GM12891 (cell line): ENCODE measurements around the gene SUMO3.

Experiments
- DNase-seq: peaks from one replicate; pipeline ENCODE4 v3.0.0; 2011; ENCODE audit warnings: low spot score; ENCODE audit not compliant: insufficient read length
- FAIRE-seq: peaks from 2 replicates; lab custom pipeline; 2011; peaks lifted over from hg19 to GRCh38; lab: Jason Lieb, UNC
- PAX5 ChIP-seq: IDR thresholded peaks from 2 replicates; pipeline ENCODE4 v1.6.1; 2011; ENCODE audit warnings: low read length, moderate library complexity, mild to moderate bottlenecking; ENCODE audit not compliant: insufficient read depth, severe bottlenecking
- POLR2A ChIP-seq: IDR thresholded peaks from 2 replicates; pipeline ENCODE4 v1.6.1; 2011; ENCODE audit warnings: low read depth, low read length, control low read depth
- POLR2AphosphoS5 ChIP-seq: IDR thresholded peaks from 2 replicates; pipeline ENCODE4 v1.6.1; 2011; ENCODE audit warnings: low read depth, low read length, control low read depth
- POU2F2 ChIP-seq: IDR thresholded peaks from 2 replicates; pipeline ENCODE4 v1.6.1; 2011; ENCODE audit warnings: low read depth, mild to moderate bottlenecking, control low read depth, low read length, moderate library complexity
- SPI1 ChIP-seq: IDR thresholded peaks from 2 replicates; pipeline ENCODE4 v1.6.1; 2011; ENCODE audit warnings: low read depth, low read length, control low read depth
- TAF1 ChIP-seq: IDR thresholded peaks from 2 replicates; pipeline ENCODE4 v1.6.1; 2011; ENCODE audit warnings: low read depth, low read length, control low read depth

The SUMO3 gene

GRCh38 chr21:44783020-44783696, 34.7 kb downstream of the SUMO3 start:
- DNase-seq (no peak), FAIRE-seq (no peak)
- TF ChIP-seq TAF1 (no peak), SPI1 (no peak), POU2F2 (no peak)

GRCh38 chr21:44780767-44781459, 36.9 kb downstream of the SUMO3 start:
- FAIRE-seq (no peak), DNase-seq (no peak)
- TF ChIP-seq POU2F2 (no peak), PAX5 (no peak), SPI1 (no peak), POLR2AphosphoS5 (no peak), POLR2A (no peak), TAF1 (no peak)

GRCh38 chr21:44780137-44780502, 37.7 kb downstream of the SUMO3 start:
- FAIRE-seq, result no peak
- no peak for TF ChIP-seq TAF1
- TF ChIP-seq SPI1, result no peak
- TF ChIP-seq POLR2AphosphoS5, result no peak
- no peak for TF ChIP-seq PAX5

DNA sequence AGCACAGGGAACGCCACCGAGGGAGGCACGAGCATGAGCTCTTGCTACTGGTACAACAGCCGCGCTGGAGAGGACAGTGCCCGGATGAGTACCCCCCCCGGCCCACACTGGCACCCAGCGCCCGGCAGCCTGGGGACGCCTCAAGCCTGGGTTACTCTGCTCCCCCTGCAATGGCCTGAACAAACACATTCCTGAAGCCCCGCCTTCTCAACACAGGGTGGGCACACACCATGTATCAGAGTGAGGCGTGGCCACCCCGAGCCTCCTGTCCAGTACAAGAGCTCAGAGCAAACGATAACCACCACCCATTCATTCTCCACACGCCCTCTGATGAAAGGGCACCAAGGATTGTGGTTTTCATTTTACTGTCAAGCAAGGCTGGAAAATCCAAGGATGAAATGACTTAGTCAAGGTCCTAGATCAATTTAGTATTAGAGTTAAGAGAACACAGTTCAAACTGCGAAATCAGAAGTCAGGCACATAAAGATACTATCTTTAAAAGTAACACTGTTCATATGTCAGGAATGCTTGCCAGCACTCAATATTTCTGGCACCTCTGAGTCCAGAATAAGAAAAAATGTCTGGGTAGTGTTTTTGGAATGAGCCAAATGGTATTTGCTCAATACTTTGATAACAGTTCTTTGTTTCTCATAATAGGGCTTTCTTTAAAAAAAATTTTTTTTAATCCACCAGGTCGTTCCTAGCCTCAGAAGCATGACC, 38.3 kb downstream of the SUMO3 start:
- no peak for FAIRE-seq
- TF ChIP-seq POU2F2 (no peak), SPI1 (no peak), POLR2AphosphoS5 (no peak), TAF1 (no peak), POLR2A (no peak), PAX5 (no peak)
- no peak for DNase-seq

More at GRCh38 chr21:44780137-44780502, 37.7 kb downstream of the SUMO3 start:
- no peak for DNase-seq

DNA sequence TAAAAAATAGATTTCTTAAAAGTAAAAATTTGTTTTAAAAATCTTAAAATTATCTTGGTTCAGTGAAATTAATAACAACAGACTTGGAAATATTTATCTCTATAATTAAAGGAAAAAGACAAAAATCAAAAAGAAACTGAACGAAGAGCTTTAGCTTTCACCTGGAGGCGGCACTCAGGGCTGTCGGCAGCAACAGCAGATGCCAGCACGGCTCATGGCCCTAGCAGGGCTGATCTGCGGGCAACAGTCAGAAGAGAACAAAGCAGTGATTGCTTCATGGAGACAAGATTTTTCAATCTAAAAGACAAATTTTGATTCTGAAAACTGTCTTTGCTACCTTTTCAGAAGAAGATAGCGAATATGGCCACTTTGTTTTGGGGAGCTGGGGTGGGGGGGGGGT, 38.9 kb downstream of the SUMO3 start:
- DNase-seq (no peak), FAIRE-seq (no peak)
- TF ChIP-seq POLR2AphosphoS5 (no peak), POLR2A (no peak), SPI1 (no peak), POU2F2 (no peak), TAF1 (no peak), PAX5 (no peak)

DNA sequence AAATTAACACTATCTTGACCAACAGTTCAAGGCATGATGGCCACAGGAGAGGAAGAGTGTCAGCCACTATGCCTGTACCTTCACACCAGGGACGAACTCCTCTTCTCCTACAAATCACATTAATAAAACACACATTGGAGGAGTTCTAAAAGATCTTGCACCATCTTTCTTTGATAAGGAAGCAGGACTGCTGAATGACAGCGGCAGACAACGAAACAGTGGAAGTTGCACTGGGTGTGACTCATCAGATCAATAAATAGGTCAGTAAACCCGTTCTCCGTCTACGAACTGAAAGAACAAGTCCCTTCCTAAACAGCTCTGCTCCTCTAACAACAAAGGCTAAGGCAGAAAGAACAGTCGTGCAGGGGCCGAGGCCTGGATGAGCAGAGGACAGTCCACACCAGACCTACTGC, 39.4 kb downstream of the SUMO3 start:
- no peak for DNase-seq
- FAIRE-seq, result no peak
- TF ChIP-seq TAF1 (no peak), POLR2A (no peak), POU2F2 (no peak), POLR2AphosphoS5 (no peak), PAX5 (no peak), SPI1 (no peak)

DNA sequence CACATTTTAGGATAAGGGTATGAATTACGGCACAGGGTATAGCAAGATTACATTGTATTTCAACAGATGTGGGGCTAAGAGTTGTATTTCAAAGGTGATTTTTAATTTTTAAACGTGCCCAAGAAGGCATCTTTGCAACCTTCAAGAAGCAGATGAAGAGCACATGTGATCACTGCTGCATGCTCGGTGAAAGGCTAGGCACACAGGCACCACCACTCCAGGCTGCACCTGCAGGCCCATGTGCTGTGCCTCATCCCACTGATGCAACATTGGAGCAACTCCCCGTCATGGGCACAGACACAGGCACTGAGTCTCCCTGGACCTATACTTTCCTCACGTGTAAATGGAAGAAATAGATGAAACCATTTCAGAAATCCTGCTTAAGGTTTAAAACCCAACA, 39.8 kb downstream of the SUMO3 start:
- no peak for TF ChIP-seq TAF1
- no peak for TF ChIP-seq POU2F2
- TF ChIP-seq POLR2AphosphoS5, result no peak
- TF ChIP-seq POLR2A, result no peak
- TF ChIP-seq PAX5, result no peak
- TF ChIP-seq SPI1, result no peak
- FAIRE-seq (peak; percentile 41), DNase-seq (no peak)

- FAIRE-seq, result no peak
- no peak for TF ChIP-seq POU2F2
- no peak for TF ChIP-seq PAX5
- TF ChIP-seq POLR2A, result no peak
- no peak for TF ChIP-seq TAF1
- no peak for TF ChIP-seq POLR2AphosphoS5
- TF ChIP-seq SPI1, result no peak
- DNase-seq, result no peak
Observed at GRCh38 chr21:44774972-44775371, 42.9 kb downstream of the SUMO3 start.

DNA sequence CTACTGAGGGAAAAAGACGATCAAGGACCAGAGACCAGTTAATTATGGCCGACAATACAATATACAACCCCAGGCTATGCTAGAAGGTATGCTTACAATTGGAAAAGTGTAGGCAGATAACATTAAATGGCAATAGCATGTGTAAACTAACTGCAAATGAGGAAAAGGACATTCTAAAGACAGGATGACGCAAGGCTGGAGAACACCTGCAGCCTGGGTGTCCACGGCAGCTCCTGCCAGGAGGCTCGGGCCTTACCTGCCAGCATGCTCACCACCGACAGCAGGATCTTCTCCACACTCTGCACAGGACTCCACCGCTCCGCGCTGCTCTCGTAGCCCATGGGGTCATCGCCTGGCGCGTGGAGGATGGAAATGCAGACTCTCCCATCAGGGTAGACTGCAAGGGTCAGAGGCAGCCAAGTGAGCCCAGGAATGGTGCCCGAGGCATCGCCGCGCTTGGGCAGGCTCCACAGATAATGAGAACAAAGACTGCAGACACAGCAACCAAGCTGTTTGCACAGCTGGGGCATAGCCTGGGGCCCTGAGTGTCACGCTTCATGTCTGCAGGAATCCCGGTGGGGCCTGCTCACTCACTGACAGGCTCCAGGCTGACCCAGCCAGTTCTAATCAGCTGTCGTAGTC, 44.5 kb downstream of the SUMO3 start:
- FAIRE-seq, result no peak
- DNase-seq, result no peak
- TF ChIP-seq POU2F2, result no peak
